Hepatocyte (in vitro differentiated cells): ENCODE results near the gene DAP3.

Experiments used
- EZH2 ChIP-seq: fragments of 200-600 bp; sonication (generic); IDR thresholded peaks from 2 replicates; pipeline ENCODE4 v1.6.1; 2016; ENCODE audit warnings: antibody characterized with exemption, mild to moderate bottlenecking, borderline replicate concordance
- TF ChIP-seq, protein P1 (sequence below): fragments of 200-600 bp; sonication (generic); IDR thresholded peaks from 2 replicates; pipeline ENCODE4 v1.5.1; 2016; ENCODE audit warnings: antibody characterized with exemption, mild to moderate bottlenecking; ENCODE audit not compliant: poor library complexity

- TF ChIP-seq, protein P1, sequence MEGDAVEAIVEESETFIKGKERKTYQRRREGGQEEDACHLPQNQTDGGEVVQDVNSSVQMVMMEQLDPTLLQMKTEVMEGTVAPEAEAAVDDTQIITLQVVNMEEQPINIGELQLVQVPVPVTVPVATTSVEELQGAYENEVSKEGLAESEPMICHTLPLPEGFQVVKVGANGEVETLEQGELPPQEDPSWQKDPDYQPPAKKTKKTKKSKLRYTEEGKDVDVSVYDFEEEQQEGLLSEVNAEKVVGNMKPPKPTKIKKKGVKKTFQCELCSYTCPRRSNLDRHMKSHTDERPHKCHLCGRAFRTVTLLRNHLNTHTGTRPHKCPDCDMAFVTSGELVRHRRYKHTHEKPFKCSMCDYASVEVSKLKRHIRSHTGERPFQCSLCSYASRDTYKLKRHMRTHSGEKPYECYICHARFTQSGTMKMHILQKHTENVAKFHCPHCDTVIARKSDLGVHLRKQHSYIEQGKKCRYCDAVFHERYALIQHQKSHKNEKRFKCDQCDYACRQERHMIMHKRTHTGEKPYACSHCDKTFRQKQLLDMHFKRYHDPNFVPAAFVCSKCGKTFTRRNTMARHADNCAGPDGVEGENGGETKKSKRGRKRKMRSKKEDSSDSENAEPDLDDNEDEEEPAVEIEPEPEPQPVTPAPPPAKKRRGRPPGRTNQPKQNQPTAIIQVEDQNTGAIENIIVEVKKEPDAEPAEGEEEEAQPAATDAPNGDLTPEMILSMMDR: no peak
- no peak for TF ChIP-seq EZH2
Measured at GRCh38 chr1:155695072-155695471, 6.2 kb downstream of the DAP3 start.
